Measurements from ENCODE around the gene TMEM267.

GRCh38 chr5:43515678-43516048 is 32.0 kb upstream of the TMEM267 start:
- TF ChIP-seq CTCF (conservative IDR thresholded peaks at IDR 0.05 in 1 of 2, IDR thresholded peaks at IDR 0.05 in 1 of 2; ENCODE audit: extremely low read depth in 1 of 2, insufficient read depth in 1 of 2, low read depth in 1 of 2, low read length in 2 of 2) (no peak), EZH2 (IDR thresholded peaks at IDR 0.05; ENCODE audit: borderline replicate concordance, low read length) (no peak)
